Activated CD8-positive, alpha-beta memory T cell treated with anti-CD3 and anti-CD28 coated beads, Interleukin-2, amount 50 U/mL, for 1 hour (primary cell): Measurements from ENCODE around the gene RPIA.
"Not testable (repeated sequence)": the region's sequence is repeated elsewhere in the genome, so short reads cannot be mapped to it uniquely, and the experiment has no call there.

Source experiments
- DNase-seq: peaks from one replicate; pipeline ENCODE4 v3.0.0-alpha.2; 2020; ENCODE audit errors: extremely low read depth

RPIA gene

DNA sequence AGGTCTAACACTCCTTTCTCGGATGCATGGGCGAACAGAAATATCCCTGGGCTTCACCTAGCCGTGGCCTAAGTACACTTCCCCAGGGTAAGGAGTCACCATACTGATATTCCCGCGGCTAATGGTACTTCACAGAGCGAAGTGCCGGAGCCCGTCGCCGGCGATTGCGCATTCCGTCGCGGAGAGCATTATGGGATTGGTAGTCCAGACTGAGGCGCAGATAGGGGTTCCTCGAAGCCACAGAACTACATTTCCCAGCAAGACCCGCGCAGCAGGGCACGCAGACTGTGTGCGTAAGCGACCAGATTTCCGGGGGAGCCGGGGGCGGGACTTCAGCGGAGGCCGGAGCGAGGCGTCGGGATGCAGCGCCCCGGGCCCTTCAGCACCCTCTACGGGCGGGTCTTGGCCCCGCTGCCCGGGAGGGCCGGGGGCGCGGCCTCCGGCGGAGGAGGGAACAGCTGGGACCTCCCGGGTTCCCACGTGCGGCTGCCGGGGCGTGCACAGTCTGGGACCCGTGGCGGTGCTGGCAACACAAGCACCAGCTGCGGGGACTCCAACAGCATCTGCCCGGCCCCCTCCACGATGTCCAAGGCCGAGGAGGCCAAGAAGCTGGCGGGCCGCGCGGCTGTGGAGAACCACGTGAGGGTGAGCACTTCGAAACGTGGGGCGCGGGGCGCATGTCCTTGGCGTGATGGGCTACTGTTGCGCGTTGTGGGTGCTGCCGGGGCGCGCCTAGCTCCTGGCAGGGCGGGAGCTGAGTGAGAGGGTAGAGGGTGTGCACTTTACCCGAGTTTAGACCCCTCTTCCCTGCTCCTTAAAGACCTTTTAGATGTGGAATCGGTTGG is at the start of gene RPIA:
Gene RPIA, plus strand, starts transcription at position 335 of the 845 bp plus-strand sequence. Its CDS starts 26 bp downstream, at position 361.
- peak; percentile 98 for DNase-seq

DNA sequence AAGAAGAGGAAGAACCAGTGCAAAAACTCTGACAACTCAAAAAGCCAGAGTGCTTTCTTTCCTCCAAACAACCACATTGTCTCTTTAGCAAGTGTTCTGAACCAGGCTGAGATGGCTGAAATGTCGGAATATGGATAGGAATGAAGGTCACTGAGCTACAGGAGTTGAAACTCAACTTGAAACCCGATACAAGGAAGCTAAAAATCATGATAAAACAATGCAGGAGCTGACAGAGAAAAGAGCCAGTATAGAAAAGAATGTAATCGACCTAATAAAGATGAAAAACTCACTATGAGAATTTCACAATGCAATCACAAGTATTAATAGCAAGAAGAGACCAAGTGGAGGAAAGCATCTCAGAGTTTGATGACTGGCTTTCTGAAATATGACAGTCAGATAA is 49.2 kb upstream of the RPIA start:
- no peak for DNase-seq

DNA sequence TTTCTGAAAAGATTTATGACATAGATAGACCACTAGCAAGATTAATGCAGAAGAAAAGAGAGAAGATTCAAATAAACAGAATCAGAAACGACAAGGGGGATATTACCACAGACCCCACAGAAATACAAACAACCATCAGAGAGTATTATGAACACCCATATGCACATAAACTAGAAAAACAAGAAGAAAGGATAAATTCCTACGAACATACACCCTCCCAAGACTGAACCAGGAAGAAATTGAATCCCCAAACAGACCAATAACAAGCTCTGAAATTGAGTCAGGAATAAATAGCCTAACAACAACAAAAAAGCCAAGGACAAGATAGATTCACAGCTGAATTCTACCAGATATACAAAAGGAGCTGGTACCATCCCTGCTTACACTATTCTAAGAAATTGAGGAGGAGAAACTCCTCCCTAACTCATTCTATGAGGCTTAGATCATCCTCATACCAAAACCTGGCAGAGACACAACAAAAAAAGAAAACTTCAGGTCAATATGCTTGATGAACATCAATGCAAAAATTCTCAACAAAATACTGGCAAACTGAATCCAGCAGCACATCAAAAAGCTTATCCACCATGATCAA is 46.1 kb upstream of the RPIA start:
- not testable (repeated sequence) for DNase-seq

DNA sequence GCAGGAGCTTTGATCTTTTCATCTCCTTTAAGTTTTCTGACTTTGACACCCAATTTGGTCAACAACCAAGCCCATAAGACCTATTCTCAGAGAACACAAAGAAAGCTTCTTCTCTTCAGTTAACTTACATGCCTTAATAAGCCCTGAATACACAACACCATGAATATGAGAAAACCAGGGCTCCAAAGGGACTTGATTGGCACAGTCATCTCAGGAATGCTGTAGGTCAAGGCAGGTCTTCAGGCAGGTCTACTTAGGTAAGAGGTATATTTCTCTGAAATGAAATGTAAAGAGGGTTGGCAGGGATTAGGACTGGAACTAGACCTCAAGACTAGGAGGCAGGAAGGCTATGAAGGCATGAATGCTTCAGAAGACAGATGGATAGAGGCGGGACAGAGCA is 39.8 kb upstream of the RPIA start:
- no peak for DNase-seq

DNA sequence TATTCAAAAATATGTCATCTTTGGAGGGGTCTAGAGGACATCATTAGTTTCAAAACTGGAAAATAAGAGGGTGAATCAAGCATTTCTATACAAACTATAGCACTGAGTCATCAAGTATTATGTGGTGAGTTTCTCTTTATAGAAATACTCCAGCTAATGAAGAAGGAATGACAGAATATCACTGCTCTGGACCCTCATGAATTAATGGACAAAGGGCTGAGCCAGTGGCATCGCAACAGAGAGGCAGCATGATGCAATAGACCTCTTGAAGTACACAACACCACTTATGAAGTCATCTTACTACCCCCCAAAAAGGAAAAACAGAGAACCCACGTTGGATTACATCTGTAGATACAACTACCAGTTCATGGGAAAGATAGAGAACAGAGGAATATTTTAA is 36.8 kb upstream of the RPIA start:
- no peak for DNase-seq

DNA sequence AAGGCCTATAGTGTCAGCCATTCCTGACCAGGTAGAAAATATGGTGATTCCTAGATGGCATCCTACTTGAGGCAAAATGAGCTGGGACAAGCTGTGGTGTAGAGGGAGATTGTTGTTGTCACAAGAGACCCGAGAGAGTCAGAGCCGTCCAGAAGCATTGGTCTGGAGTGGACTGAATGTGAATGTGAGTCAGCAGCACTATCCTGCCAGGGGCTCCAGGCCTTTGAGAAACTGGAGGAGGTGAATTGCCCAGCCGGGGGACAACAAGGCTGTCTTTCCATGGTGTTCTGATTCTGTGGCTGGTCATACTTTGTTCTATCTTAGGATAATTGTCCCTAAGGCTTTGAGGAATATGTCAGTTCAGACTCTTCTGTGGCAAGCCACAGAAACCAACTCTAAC is 34.8 kb upstream of the RPIA start:
- DNase-seq = no peak

DNA sequence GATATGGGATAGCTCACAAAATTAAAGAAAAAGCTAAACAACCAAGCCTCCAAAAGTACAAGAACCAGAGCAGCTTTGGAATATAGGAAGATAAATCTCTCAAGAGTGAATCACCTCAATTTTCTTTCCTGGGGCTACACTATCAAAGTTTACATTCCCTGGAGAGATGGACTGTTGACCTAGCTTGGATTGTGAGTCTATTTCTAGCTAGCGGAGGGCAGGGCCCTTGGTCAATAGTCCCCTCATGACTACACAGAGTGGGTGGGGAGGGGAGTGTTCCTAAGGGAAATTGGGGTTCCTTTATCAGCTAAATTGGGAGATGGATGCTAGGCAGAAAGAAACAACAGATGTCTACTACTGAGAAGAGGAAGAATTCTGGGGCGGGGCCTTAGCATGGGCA is 34.3 kb upstream of the RPIA start:
- DNase-seq = no peak

DNA sequence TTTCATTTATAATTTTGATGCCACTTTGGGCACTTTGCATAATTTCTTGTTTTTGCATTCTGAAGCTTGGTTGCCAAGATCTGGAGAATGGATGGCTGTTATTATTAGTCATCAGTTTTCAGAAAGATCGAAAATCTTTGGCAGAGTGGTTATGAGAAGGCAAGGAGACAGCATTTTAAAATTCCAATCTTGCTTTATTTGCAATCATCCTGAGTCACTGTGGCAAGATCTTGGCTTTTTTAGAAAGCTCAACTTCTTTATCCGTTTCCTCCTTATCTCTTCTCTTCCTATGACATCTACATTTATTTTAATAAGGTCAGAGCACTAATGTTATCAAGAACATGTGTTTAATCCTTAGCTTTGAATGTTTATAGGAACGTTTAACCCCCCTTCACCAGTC is 33.1 kb upstream of the RPIA start:
- no peak for DNase-seq

DNA sequence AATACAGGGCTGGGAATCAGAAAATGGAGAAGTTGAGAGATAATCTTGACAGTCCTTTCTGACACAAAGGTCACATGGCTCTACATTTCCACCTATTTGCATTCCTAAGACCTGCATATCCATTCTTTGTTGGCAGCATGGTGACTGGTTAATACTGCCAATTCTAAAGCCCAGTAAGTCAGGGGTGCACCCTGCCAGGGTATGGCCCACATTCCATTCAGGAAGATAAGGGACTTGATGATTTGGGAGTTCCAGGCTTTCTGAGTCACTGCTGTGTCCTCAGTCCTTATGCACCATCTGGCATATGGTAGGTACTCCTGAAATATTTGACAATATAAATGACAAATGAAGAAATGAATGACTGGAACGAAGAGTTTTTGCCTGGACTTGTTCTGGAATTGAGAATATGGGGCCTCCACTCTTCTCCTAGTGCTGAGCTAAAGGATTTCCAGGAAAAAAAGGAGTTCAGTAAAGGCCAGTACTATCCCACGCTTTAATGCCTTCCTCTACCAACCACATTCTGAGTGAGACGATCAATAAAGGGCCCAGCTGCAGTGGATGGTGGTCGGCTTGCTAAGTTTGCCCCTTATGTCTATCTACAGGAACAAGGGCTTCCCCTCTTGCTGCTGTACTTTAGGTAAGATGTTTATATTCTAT is 32.5 kb upstream of the RPIA start:
- DNase-seq = no peak

DNA sequence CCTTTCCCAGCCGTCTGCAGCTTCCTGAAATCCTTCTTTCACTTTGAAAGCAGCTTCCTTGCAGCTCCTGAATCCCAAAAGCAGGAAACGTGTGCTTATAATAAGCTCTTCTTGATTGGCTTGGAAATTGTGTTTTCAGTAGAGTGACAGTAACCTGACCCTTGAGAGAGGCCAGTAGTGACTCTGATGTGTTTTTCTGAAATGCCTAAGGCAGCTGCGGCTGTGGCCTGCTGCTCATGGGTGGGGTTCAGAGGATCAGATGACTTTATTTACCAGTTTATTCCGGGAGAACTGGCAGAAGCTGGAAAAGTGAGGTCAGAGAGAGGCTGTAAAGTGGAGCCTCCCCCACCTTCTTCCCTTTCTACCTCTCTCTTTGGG is 31.9 kb upstream of the RPIA start:
- no peak for DNase-seq

DNA sequence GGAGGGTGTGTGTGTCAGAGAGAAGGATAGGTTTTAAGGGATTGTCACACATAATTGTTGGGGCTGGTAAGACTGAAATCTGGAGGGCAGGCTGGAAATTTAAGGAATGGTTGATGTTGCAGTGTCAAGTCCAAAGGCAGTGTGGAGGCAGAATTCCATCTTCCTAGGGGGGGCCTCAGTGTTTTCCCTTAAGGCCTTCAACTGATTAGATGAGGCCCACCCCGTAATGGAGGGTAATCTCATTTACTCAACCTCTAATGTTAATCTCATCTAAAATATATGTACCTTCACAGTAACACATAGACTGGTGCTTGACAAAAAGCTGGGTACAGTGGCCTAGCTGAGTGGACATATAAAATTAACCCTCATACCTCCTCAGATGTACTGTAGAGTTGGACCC is 30.9 kb upstream of the RPIA start:
- no peak for DNase-seq

DNA sequence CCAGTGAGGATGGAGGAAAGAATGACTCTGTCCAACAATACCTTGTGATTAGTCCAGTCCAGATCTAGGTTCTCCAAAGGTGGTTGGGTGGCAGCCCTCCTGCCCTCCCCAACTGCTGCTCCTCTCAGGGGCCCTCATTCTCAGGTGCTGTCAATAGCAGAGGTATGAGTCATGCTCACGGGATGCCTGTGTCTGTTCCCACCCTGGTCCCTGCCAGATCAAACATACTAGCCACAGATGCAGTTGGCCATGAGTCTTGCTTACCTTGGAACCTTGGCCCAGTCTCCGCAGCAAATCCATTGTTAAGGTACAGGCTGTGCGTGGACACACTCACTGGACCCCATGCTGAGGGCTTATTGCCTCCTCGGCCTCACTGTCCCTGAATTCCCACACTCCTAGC is 24.9 kb upstream of the RPIA start:
- no peak for DNase-seq

DNA sequence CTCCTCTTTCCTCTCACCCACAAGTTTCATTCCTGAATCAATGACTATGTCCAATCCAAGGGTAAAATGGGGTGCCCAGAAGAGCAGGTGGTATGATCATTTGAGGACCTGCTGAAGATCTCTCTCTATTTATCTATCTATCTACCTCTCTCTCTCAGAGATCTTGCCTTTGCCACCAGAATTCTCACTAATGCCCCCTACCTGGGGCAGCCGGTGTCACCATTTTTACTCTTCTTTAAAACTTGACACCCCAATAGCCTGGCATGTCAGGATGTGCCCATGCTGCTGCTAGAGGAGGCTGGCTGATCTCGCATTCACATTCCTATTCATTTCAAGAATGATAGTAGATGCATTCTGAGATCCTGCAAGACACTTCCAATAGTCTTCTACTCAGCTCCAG is 24.3 kb upstream of the RPIA start:
- no peak for DNase-seq

DNA sequence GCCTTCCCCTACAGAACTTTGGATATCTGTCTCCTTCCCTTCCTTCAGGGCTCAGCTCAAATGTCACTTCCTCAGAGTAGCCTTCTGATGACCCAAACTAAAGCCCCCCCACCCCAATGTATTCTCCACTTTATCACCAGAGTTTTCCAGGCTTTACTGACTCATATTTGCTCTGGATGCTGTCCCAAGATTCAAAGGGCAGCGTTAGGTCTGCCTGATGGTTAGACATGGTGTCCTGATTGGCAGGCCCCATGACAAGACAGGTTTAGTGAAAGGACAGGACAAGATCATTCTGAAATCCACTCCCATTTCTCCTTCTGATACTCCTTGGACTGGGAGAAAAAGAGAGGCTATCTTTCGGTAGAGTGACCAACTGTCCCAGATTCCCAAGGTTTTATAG is 22.6 kb upstream of the RPIA start:
- DNase-seq = no peak

DNA sequence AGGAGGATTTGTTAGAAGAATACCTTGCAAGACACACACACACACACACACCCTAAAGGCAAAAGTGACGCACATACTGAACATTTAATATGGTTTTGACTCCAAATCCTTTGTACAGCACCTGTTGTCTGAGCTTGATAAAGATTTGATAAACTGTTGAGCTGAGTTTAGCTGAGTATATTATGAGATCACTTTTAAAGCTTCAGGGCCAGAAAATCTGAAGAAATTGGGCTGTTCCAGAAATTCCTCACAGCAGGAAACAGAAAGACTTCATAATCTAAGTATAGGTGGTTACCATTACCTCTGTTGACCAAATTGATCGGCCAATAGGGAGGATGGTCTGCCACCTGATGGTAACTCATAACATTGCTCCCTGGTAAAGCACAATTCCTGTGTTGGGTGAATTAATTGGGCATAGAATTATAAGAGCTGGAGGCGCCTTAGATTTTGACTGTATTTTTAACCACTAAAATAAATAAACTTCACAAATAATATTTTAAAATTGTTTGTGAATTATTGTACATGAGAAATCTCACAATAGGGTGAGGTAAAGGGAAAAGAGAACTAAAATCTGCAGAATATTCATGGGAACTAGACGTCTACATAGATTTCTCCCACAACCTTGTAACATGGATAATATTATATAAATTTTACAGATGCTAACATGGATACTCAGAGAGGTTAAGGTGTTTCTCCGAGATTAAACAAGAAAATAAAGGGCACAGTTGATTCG is 21.8 kb upstream of the RPIA start:
- DNase-seq = no peak

DNA sequence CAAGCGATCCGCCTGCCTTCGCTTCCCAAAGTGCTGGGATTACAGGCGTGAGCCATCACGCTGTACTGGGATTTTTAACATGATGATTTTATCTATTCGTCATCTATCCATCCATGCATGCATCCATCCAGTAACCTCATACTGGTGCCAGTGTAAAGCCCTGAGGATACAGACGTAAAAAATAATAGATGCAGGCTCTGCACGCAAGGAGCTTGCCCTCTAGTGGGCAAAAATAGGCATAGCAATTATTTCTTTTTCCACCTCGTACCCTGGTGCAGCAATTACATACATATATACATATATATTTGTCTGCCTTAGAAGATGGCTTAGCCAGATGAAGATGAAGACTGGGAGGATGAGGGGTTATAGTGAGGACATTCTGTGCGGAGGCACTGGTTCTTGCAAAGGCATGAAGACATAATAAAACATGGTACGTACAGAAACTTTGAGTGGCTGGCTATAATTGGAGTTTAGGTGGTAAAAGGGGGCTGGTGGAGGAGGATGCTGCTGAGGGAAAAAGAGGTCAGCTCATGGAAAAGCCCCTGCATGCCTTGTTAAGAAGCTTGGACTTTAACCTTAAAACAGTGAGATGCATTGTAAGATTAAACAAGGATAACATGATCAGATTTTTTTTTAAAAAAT is 19.6 kb upstream of the RPIA start:
- DNase-seq = no peak

DNA sequence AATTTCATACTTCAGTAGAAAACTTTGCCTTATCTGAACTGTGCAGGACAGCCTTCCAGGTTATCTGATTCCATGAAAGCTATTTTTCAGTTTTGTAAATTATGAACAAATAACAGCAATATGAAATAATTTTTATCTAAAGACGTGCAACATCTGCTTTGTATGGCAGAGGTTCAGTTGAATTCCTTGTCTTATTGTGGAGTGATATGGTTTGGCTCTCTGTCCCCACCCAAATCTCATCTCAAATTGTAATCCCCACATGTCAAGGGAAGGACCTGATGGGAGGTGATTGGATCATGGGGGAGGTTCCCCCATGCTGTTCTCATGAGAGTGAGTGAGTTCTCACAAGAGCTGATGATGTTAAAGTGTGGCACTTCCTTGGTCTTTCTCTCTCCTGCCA is 18.1 kb upstream of the RPIA start:
- no peak for DNase-seq

DNA sequence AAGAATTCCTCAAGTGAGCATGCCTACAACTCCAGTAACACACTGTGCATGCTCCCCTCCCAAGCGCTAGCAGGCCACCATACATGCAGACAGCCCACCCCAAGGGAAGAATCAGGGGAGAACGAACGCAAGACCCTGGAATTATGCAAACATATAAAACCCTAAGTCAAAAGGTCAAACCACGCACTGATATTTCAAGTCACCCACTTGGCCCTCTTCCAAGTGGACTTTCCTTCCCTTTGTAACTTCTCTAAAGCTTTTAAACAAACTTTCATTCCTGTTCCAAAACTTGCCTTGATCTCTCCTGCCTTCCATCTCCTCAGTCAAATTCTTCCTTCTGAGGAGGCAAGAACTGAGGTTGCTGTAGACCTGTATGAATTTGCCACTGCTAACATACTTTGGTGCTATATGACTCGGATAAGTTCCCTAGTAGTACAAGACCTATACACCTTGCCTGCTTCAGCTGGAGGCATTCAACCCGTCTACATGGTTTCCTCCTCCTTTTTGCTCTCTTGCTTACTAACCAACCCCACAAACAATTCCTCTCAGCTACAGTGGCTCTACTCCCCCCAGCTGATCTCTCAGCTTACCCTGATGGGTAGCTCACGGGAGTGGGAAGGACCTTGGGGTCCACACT is 11.1 kb upstream of the RPIA start:
- DNase-seq = no peak

DNA sequence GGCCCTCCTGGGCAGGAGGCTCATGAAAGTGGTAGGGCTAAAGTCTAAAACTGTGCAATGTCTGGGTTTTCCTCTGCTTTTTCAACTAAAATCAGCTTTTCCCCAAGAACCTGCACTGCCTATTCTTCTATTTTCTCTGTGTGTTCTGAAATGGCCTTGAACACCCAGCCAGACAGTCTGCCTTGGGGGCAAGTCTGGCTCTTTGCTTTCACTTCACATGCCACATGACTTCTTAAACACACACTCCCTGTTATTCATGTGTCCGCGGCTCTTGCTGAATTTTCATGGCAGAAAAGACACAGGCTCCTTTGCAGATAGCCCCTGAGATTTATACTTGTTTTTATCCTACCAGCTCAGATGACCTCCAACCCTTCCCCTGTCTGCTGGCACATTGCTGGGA is 10.6 kb upstream of the RPIA start:
- DNase-seq = no peak

DNA sequence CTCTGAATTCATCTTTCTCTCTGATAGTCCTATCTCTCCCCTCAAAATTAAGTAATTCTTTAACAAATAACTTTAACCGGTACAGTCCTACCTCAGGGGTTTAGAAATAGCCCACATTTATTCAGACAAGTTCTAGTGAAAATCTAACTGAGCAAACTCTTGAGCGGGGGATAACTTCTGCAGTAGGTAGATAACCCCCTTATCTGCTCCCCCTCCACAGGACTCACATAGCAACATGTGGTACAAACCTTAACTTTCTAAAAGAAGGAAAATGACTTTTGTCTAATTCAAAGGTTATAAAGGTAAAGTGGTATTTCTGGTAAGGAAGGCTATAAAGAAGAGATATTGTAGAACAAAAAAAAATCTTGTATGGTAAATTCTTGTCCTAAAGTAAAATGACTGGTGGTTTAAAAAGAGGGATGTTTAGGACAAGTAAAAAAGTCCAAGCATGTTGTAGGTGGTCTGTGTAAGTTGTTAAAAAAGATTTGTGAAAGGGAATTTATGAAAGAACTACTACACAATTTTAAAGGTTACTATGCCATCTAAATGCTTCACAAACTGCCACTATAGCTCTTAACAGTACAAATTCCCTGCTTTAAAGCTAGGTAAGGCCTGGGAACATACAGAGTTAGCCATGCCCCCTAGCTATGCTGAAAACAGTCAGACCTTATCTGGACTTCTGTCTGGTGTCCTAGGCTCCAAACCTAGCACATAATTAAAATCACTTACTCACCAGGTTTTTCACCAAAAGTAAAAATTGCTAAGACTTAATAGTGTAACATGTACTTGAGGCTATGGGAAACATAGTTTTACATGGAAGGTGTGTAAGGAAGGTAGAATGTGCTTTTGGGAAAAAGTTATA is 8.1 kb upstream of the RPIA start:
- DNase-seq = no peak

DNA sequence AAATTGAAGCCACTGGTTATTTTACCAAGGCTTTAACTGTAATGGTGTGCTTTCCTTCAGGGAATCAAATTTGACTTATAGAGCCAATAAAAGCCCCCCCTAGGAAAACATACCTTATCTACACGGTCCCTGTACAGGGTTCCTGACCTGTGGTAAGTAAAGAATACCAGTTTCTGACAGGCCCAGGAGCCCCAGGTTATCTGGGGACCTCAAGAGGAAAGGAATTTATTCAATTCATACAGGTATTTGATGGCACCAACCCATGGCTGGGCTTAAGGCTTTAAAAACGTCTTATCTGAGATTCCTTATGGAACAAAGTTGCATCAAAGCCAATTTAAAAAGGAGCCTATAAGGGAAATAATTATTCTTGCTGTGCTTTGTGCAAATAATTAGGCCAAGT is 7.0 kb upstream of the RPIA start:
- DNase-seq = no peak
